NCI-H345 (cell line): ENCODE data around the gene ANO4.

Experiments used
- DNase-seq: peaks from one replicate; lab custom pipeline; 2025; lab: John Stamatoyannopoulos, UW

The ANO4 gene

DNA sequence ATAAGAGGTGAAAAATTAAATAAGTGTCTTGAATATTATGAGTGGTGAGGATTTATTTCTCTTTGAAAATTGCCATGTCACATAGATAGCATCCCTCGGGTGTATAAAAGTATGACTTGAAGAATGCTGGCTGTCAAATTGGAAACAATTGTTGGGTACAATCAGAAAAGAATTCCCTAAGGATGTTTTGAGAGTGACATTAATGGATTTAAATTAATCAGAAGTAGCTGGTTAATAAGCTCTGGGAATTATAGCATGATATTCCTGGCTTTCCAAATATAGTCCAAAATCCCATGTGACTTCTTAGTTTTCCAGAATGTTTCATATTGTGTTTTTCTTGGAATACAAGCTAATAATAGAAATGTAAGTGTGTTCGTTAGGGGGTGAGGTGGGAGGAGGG, 196.5 kb downstream of the ANO4 start:
- no peak for DNase-seq

DNA sequence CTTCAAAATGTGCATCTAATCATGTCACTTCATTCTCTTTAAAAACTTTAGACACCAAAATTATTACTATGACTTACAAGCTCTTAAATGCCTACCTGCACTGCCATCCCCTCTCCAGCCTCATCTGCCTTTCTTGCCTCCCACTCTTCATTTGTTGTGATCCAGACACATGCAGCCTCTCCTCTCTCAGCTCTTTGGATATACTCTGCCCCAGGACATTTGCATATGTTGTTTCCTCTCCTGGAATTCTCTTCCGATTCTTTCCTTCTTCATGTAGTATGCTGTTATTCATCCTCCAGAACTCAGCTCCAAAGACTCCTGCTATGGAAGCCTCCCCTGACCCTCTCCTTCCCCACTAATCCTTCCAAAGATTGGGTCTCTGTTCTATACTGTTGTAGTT, 197.6 kb downstream of the ANO4 start:
- DNase-seq, result no peak

GRCh38 chr12:100993916-100994450, 199.4 kb downstream of the ANO4 start:
- no peak for DNase-seq

DNA sequence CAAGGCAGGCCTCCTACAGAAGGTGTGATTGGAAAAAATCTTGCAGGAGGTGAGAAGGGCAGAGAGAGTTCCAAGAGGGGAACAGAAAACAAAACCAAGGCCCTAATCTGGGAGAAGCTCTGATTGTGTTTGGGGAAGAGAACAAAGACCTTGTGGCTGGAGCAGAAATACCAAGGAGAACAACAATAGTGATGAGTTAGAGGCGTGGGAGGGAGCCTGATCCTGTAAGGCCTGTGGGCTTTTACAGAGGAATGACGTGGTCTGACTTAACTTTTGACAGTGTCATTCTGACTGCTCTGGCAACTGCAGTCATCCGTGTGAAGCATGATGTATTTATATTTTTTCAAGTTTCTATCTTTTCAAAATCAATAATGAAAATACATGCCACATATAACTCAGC, 200.6 kb downstream of the ANO4 start:
- DNase-seq, result no peak

- DNase-seq, result no peak
Observed at GRCh38 chr12:100995771-100996170, 201.2 kb downstream of the ANO4 start.

GRCh38 chr12:101001669-101002068, 207.1 kb downstream of the ANO4 start:
- no peak for DNase-seq

GRCh38 chr12:101002696-101003419, 208.3 kb downstream of the ANO4 start:
- no peak for DNase-seq

- no peak for DNase-seq
Observed at GRCh38 chr12:101004898-101005297, 210.3 kb downstream of the ANO4 start.

DNA sequence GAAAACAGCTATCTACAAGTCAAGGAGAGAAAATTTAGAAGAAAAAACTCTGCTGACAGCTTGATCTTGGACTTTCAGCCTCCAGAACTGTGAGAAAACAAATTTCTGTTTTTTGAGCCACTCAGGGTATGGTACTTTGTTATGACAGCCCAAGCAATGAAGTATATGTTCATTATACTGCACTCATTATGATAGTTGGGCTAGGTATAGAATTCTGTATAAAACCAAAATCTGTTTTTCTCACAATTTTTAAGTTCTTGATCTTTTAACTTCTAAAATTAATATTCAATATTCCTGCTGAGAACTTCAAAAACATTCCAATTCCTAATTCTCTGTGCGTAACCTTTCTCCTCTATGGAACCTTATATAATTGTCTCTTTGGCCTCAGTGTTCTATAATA, 214.7 kb downstream of the ANO4 start:
- DNase-seq, result no peak

GRCh38 chr12:101010896-101011295, 216.3 kb downstream of the ANO4 start:
- DNase-seq, result no peak

DNA sequence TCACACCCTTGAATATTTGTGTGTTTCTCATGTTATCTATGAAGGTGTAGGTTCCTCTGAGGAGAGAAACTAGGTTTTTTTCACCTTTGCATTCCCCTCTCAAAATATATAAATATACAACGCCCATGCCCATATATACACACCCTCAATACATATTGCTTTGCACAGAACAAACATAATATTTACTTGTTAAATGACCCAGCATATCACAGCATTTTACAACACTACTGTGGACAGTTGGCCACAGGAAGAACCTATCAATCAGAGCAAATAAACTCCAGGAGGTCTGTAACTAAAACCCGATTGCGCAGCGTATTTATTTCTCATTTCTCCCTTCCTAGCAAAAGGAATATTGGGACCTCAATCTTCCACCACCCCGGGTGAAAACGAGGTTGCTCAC, 219.4 kb downstream of the ANO4 start:
- DNase-seq, result no peak

DNA sequence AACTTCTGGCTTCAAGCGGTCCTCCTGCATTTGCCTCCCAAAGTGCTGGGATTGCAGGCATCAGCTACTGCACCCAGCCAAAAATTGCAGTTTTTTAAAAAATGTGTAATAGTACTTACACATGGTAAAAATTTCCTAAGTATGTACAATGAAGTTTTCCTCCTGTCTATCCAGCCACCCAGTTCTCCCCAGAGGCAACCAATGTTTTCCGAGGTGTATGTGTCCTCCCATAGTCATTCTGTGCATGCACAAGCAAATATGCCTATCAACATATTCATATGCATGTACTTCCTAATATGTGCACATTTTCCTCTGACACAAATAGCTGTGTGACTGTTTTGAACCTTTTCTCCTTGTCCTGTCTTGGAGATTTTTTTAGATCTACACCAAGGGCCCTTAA, 220.5 kb downstream of the ANO4 start:
- no peak for DNase-seq

DNA sequence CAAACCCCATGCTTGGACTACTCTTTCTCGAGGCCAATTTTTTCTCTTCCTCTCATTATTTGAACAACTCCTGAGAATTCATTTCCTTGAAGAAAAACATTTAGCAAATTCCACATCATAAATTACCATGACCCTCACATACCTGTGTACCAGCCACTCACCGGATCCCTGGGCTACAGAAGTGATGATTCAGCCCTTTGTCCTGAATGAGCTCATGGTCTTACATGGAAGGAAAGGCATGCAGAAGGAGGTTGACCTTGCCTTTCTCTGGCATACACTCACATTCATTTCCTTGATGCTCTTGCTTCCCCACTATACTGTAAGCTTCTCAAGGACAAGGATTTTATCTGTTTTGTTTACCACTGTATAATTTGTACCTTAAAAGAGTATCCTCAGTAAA, 224.0 kb downstream of the ANO4 start:
- no peak for DNase-seq

GRCh38 chr12:101019201-101019600, 224.6 kb downstream of the ANO4 start:
- DNase-seq, result no peak

GRCh38 chr12:101019667-101020066, 225.1 kb downstream of the ANO4 start:
- DNase-seq, result no peak

GRCh38 chr12:101021442-101021841, 226.9 kb downstream of the ANO4 start:
- DNase-seq, result no peak

- no peak for DNase-seq
Observed at GRCh38 chr12:101021911-101022388, 227.4 kb downstream of the ANO4 start.

- DNase-seq, result no peak
Observed at GRCh38 chr12:101027200-101027599, 232.6 kb downstream of the ANO4 start.

- no peak for DNase-seq
Observed at GRCh38 chr12:101027816-101028215, 233.2 kb downstream of the ANO4 start.

DNA sequence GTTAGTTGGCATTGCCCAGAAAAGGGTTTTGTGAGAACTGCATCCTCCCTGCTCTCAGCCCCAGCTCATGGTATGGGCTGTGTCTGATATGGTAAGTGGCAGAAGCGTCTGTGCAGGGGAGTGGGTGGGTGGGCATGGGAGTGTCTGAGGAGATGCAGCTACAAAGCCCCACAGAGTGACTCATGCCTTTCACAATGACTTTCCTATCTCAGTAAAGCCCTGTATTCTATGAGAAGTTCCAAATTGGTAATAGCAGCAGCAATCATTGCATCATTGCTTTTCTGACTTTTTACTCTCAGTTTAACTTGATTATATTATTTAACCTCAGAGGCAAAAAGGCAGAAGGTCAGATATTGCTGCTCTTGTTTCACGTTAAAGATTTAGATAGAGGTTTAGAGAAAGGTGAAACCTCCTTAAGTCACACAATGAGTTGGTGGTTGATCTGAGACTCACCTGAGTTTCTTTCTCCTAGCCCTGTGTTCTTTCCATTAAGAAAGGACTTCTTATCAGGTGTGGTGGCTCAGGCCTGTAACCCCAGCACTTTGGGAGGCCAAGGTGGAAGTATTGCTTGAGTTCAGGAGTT, 243.8 kb downstream of the ANO4 start:
- peak; percentile 90 for DNase-seq

- DNase-seq, result no peak
Observed at GRCh38 chr12:101039848-101040531, 245.4 kb downstream of the ANO4 start.

DNA sequence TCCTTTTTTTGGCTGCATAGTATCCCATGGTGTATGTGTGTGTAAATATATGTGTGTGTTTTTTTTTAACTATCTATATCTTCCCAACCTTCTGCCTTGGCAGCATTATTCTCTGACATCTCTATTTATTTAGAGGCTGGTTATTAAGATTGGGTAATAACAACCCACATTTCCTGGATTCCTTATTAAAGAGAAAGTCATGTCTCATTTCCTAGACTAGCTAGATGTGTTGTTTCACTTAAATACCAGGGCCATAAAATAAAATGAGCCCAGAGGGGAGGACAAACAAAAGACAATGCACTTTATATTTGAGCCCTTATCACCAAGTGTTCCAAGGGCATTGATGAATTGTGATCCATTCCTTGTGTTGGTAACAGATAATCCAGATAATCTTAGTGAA, 246.4 kb downstream of the ANO4 start:
- no peak for DNase-seq

DNA sequence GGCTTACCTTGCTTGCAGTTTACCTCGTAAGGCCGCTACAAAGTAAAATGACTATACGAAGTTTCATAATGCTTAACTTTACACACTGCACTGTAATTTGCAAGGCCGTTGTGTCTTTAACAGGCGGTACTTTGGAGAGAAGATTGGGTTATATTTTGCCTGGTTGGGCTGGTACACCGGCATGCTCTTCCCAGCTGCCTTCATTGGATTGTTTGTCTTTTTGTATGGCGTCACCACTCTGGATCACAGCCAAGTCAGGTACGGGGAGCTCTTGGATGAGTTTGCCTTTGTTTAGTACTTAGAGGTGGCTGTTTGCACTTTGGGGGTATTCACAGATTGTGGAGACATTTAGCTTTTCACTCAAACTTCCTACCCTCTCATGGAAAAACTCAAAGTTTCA, 247.6 kb downstream of the ANO4 start:
- peak; percentile 83 for DNase-seq
